HG02973 (cell line): ENCODE measurements around the gene MTHFS.

ENCODE experiments used
- ATAC-seq: cut with Tn5 transposase; IDR thresholded peaks from one replicate; pipeline ENCODE4 v1.9.1; 2021; ENCODE audit warnings: moderate library complexity; ENCODE audit not compliant: unreplicated experiment

The MTHFS gene

GRCh38 chr15:79824136-79824701 is 72.6 kb downstream of the MTHFS start:
- ATAC-seq: no peak

DNA sequence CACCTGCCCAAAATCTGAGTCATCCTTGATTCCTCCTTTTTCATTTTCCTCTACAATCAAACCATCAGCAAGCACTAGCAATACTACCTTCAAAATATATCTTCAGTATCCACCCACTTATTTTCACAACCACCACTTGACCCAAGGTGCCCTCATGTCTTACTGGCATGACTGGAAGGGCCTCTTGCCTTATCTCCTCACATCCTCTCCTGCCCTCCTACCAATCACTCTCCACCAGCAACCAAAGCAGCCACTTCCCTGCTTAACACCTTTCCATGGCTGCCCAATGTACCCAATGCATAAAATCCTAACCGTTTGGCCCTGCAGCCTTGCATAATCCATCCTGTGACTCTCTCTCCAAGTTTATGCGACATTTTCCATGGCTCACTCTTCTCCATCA is 76.0 kb downstream of the MTHFS start:
- no peak for ATAC-seq

DNA sequence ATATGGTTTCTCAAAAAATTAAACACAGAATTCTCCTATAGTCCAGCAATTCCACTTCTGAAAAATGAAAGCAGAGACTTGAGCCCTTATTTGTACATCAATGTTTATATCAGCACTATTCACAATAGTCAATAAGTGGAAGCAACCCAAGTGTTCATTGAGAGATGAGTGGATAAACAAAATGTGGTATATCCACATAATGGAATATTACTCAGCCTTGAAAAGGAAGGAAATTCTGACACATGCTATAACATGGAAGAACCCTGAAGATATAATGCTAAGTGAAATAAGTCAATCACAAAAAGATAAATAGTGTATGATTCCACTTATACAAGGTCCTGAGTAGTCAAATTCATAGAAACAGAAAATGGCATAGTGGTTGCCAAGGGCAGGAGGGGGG is 76.6 kb downstream of the MTHFS start:
- ATAC-seq: no peak

DNA sequence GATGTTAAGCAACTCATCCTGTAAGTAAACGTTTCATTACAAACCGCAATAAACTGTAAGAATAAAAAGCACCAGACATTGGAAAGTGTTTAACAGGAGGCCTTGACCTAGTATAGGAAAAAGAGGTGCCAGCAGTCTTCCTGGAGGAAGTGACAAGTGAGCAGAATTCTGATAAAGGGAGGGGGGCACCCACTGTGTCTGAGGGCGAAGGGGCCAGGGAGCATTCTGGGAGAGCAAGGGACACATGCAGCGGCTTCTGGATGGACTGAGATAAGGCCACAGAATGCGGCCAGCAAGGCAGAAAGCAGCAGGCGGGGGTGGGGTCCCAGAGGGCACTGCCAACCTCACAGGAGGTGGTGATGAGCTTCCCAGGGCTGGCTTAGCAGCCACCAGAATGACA is 80.2 kb downstream of the MTHFS start:
- no peak for ATAC-seq

DNA sequence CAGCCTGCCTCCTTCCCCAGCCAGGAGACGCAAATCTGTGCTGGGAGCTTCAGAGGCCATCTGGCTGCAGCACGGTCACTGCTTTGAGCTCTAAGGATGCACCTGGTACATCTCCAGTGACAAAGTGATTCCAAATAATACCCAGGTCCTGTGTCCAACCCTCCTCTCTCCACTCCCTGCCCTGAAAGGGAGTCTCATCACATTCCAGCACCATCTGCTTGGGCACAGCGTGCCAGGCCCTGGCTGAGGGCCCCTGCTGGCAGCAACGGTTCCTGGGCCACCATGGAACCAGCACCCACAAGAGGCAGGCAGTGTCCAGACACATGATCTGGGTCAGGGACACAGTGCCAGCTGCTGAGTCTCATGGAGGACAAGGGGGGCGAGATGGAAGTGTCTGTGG is 81.3 kb downstream of the MTHFS start:
- no peak for ATAC-seq

DNA sequence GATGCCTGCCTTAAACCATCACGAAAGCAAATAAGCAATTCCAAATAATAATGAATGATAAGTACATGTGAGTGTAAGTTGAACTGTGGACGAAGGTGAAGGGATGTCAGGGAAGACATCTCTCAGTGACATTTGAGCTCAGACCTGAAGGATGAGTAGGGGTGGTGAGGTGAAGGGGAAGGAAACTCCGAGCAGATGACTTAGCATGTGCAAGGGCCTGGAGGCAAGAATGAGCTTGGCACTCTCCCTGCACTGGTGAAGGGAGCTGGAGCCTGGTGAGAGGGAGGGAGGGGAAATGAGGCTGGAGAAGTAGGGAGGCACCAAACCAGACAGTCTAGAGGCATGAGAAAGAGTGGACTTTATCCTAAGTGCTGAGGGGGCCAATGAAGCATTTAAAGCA is 84.3 kb downstream of the MTHFS start:
- no peak for ATAC-seq

DNA sequence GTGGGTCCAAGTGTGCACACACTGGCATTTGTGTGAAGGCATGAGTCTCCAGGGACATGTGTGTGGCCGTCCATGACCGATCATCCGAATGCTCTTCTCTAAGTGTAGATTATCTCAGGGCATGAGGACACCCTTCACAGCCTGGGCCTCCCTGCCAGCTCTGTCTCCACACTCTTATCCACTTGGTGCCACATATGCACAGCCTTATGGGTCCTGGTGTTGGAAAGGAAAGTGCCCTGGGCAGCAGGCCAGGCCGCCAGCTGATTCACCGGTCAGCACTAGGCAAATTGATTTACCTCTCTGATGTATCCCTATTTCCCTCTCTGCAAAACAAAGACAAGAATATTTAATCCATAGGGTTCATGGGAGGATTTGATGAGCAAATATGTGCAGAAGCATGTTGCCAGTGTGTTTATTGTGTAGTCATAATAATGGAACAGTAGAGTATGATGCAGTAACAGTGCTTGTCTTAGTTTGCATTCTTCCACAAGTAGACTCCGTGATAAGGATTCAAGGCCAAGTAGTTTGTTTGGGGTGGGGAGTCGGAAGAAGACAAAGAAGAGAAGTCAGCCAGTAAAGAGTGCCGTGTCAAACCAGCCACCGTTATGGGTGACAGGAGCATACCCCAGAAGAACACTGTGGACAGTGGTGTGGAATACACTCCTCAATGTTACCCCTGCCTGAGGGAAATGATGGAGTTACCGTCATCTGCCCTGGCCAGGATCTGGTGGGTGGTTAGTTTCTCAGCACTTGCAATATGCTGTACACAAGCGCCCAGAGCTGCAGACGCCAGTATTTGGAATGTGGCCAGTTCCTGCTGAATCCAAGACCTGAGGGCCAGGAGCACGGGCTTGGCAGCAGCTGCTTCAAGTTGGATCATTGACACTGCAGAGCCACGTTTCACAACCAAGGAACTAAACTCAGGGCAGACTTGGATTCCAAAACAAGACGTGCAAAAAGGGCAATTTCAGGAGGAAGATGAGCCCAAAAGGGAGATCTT is 85.1 kb downstream of the MTHFS start:
- no peak for ATAC-seq

DNA sequence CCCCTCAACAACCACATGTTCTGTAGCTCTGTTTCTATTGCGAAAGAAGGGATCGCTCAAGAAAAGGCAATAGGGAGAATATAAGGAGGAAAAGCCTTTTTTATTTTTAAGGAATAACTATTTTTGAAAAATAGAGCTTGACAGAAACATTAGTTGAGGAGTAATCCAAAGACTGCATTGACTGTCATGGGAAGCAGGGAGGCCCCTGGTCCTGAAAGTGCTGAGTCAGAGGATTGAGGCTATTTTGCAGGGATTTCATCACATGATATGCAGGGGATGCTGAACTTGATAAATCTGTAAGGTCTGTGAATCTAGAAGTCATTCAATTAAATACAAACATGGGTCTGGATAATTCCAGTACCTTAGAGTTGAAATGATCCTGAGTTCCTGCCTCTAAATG is 92.0 kb downstream of the MTHFS start:
- no peak for ATAC-seq

- no peak for ATAC-seq
Measured at GRCh38 chr15:79798311-79798710, 98.5 kb downstream of the MTHFS start.
